H9 (cell line): ENCODE results near the gene PLA2R1. TPM values are rescaled to one million over a fixed set of nuclear protein-coding genes. Genes with fewer than 3 reads are reported as not detected.
A peak's percentile ranks its signal among the peaks of the same experiment; 100 is the strongest.

Source experiments
- DNase-seq: peaks from one replicate; pipeline ENCODE4 v3.0.0-alpha.2; 2017
- H2AFZ ChIP-seq: one replicate; pipeline ENCODE4 v1.6.1; 2013; ENCODE audit warnings: mild to moderate bottlenecking, low read length, control low read depth, moderate library complexity
- H2AK5ac ChIP-seq: 2 replicates; pipeline ENCODE4 v1.6.1; 2013; ENCODE audit warnings: low read length, control low read depth, mixed read lengths; ENCODE audit not compliant: insufficient read length
- H2BK120ac ChIP-seq: one replicate; pipeline ENCODE4 v1.6.1; 2013; ENCODE audit warnings: low read depth, mild to moderate bottlenecking, low read length, control low read depth, inconsistent platforms; ENCODE audit not compliant: poor library complexity, severe bottlenecking
- H2BK12ac ChIP-seq: 2 replicates; pipeline ENCODE4 v1.6.1; 2013; ENCODE audit warnings: low read length, control low read depth, mixed read lengths, low read depth; ENCODE audit not compliant: insufficient read length
- H2BK15ac ChIP-seq: 2 replicates; pipeline ENCODE4 v1.6.1; 2013; ENCODE audit warnings: low read depth, low read length, control low read depth
- H2BK20ac ChIP-seq: one replicate; pipeline ENCODE4 v1.6.1; 2013; ENCODE audit warnings: low read depth, mild to moderate bottlenecking, low read length, control low read depth, inconsistent platforms; ENCODE audit not compliant: poor library complexity, severe bottlenecking
- H2BK5ac ChIP-seq: 2 replicates; pipeline ENCODE4 v1.6.1; 2013; ENCODE audit warnings: low read length, control low read depth, mixed read lengths; ENCODE audit not compliant: insufficient read length
- H3K14ac ChIP-seq: 2 replicates; pipeline ENCODE4 v1.6.1; 2013; ENCODE audit warnings: low read length, control low read depth; ENCODE audit not compliant: insufficient read depth
- H3K18ac ChIP-seq: 2 replicates; pipeline ENCODE4 v1.6.1; 2013; ENCODE audit warnings: low read depth, mild to moderate bottlenecking, mixed read lengths, low read length, control low read depth; ENCODE audit not compliant: insufficient read length
- H3K23ac ChIP-seq: 2 replicates; pipeline ENCODE4 v1.6.1; 2013; ENCODE audit warnings: low read length, control low read depth, mixed read lengths, low read depth; ENCODE audit not compliant: insufficient read length
- H3K23me2 ChIP-seq: 2 replicates; pipeline ENCODE4 v1.6.1; 2013; ENCODE audit warnings: low read depth, mild to moderate bottlenecking, mixed read lengths, low read length, control low read depth; ENCODE audit not compliant: insufficient read length, poor library complexity, severe bottlenecking
- H3K27ac ChIP-seq: 2 replicates; pipeline ENCODE4 v1.5.1; 2013; ENCODE audit warnings: low read length, control low read depth, mixed read lengths, low read depth; ENCODE audit not compliant: insufficient read length
- H3K27me3 ChIP-seq: 2 replicates; pipeline ENCODE4 v1.6.1; 2013; ENCODE audit warnings: low read length, control low read depth, inconsistent platforms; ENCODE audit not compliant: insufficient read depth
- H3K4ac ChIP-seq: 2 replicates; pipeline ENCODE4 v1.6.1; 2013; ENCODE audit warnings: low read depth, mild to moderate bottlenecking, control low read depth, inconsistent platforms, low read length, moderate library complexity
- H3K4me1 ChIP-seq: 2 replicates; pipeline ENCODE4 v1.6.1; 2013; ENCODE audit warnings: low read length, control low read depth, inconsistent platforms; ENCODE audit not compliant: insufficient read depth
- H3K4me2 ChIP-seq: 2 replicates; pipeline ENCODE4 v1.6.1; 2013; ENCODE audit warnings: low read length, control low read depth, mixed read lengths; ENCODE audit not compliant: insufficient read length, insufficient read depth
- H3K56ac ChIP-seq: 2 replicates; pipeline ENCODE4 v1.6.1; 2013; ENCODE audit warnings: low read depth, mild to moderate bottlenecking, mixed read lengths, low read length, control low read depth; ENCODE audit not compliant: insufficient read length
- H3K79me1 ChIP-seq: 2 replicates; pipeline ENCODE4 v1.6.1; 2013; ENCODE audit warnings: low read depth, mild to moderate bottlenecking, moderate library complexity, low read length, control low read depth, inconsistent platforms; ENCODE audit not compliant: insufficient read depth, poor library complexity, severe bottlenecking
- H3K79me2 ChIP-seq: 2 replicates; pipeline ENCODE4 v1.6.1; 2013; ENCODE audit warnings: low read length, control low read depth, inconsistent platforms; ENCODE audit not compliant: insufficient read depth
- H3K9ac ChIP-seq: 2 replicates; pipeline ENCODE4 v1.6.1; 2013; ENCODE audit warnings: low read length, control low read depth, mixed read lengths; ENCODE audit not compliant: insufficient read length; ENCODE audit errors: extremely low read depth
- H3K9me3 ChIP-seq: one replicate; pipeline ENCODE4 v1.6.1; 2013; ENCODE audit warnings: low read depth, low read length, inconsistent platforms; ENCODE audit not compliant: control insufficient read depth
- H3T11ph ChIP-seq: one replicate; pipeline ENCODE4 v1.6.1; 2013; ENCODE audit warnings: mild to moderate bottlenecking, low read length, control low read depth, inconsistent platforms
- H4K20me1 ChIP-seq: one replicate; pipeline ENCODE4 v1.6.1; 2013; ENCODE audit not compliant: control insufficient read depth, insufficient read length, insufficient read depth
- H4K5ac ChIP-seq: 2 replicates; pipeline ENCODE4 v1.6.1; 2013; ENCODE audit warnings: low read depth, mild to moderate bottlenecking, mixed read lengths, low read length, control low read depth; ENCODE audit not compliant: insufficient read length
- H4K8ac ChIP-seq: replicated peaks from 2 replicates; pipeline ENCODE4 v1.6.1; 2013; ENCODE audit warnings: low read length, control low read depth, mixed read lengths, low read depth; ENCODE audit not compliant: insufficient read length
- H4K91ac ChIP-seq: 2 replicates; pipeline ENCODE4 v1.6.1; 2013; ENCODE audit warnings: low read depth, mild to moderate bottlenecking, moderate library complexity, mixed read lengths, low read length, control low read depth; ENCODE audit not compliant: insufficient read length
- H3K27ac Mint-ChIP-seq, 3 experiments: 2 replicates in 2 of 3; 3 replicates in 1 of 3; pipeline ENCODE4 v1.8.0; 2020 to 2021; ENCODE audit warnings: mixed read lengths in 3 of 3, mild to moderate bottlenecking in 1 of 3, moderate library complexity in 1 of 3
- H3K27me3 Mint-ChIP-seq: 2 replicates; pipeline ENCODE4 v1.8.0; 2021; ENCODE audit warnings: low read depth, mild to moderate bottlenecking, moderate library complexity, mixed read lengths
- H3K36me3 Mint-ChIP-seq, 3 experiments: 2 replicates in 2 of 3; 3 replicates in 1 of 3; pipeline ENCODE4 v1.8.0; 2020 to 2021; ENCODE audit warnings: low read depth in 3 of 3, mixed read lengths in 3 of 3; ENCODE audit not compliant: insufficient read depth in 1 of 3
- H3K4me1 Mint-ChIP-seq, 2 experiments: 2 replicates each; pipeline ENCODE4 v1.8.0; 2020; ENCODE audit warnings: mixed read lengths in 2 of 2
- H3K4me3 Mint-ChIP-seq, 2 experiments: 2 replicates in 1 of 2; 3 replicates in 1 of 2; pipeline ENCODE4 v1.8.0; 2020 to 2021; ENCODE audit warnings: mild to moderate bottlenecking in 2 of 2, mixed read lengths in 2 of 2, moderate library complexity in 1 of 2
- H3K9me3 Mint-ChIP-seq, 2 experiments: 2 replicates in 1 of 2; 3 replicates in 1 of 2; pipeline ENCODE4 v1.8.0; 2020; ENCODE audit warnings: mild to moderate bottlenecking in 2 of 2, mixed read lengths in 2 of 2, moderate library complexity in 1 of 2
- CTCF ChIP-seq: fragments of 200-600 bp; sonication (generic); conservative IDR thresholded peaks from 3 replicates; pipeline ENCODE4 v1.8.0; 2021; ENCODE audit warnings: antibody characterized with exemption, mild to moderate bottlenecking
- WGBS: extraction: QIAGEN DNeasy Blood & Tissue Kit; methylation state at CpG from one replicate; pipeline ENCODE4 v1.1.7; 2013; ENCODE audit warnings: missing lambda C conversion rate, low lambda C conversion rate, mixed read lengths; ENCODE audit not compliant: insufficient read length; ENCODE audit errors: extremely low coverage; 5-methylcytosine and 5-hydroxymethylcytosine counted together
- total RNA-seq: library from RNA; stranded (reverse); gene quantifications from 2 replicates; pipeline ENCODE4 v1.2.1, GENCODE V29; 2021

PLA2R1 gene
- total RNA-seq, 1 experiment from 2014 or later: 0.83 TPM

- H3T11ph ChIP-seq: no peak within 1 kb of the TSS
- H3K4me3 Mint-ChIP-seq: peak within 1 kb of the TSS; percentile 77 to 84
- no peak within 1 kb of the TSS for H2AFZ ChIP-seq
- H3K79me1 ChIP-seq: no peaks in the 10 kb centered on the region
- no peak within 1 kb of the TSS for H2BK12ac ChIP-seq
- H2BK15ac ChIP-seq: no peak within 1 kb of the TSS
- TF ChIP-seq CTCF: no peak; the same call in 2 of the 3 replicates
- no peaks in the 10 kb centered on the region for H3K4me1 ChIP-seq
- peak within 1 kb of the TSS; percentile 74; the same call in 1 of the 2 replicates for H3K14ac ChIP-seq
- no peaks in the 10 kb centered on the region for H3K79me2 ChIP-seq
- H3K23me2 ChIP-seq: peaks cover 7% of the 10 kb centered on the region
- H3K27ac Mint-ChIP-seq: peak within 1 kb of the TSS in 1 of 3 experiments; percentile 46; a peak in 1 of 7 replicates
- no peaks in the 10 kb centered on the region; the same call in 1 of the 2 replicates for H3K27me3 ChIP-seq
- no peak within 1 kb of the TSS for H4K5ac ChIP-seq
- peak; percentile 94 for DNase-seq
- no peak within 1 kb of the TSS for H3K23ac ChIP-seq
- peak within 1 kb of the TSS; percentile 79 for H3K18ac ChIP-seq
- H2BK120ac ChIP-seq: no peak within 1 kb of the TSS
- H3K36me3 Mint-ChIP-seq: no peaks in the 10 kb centered on the region
- H3K27ac ChIP-seq: no peak within 1 kb of the TSS
- H2BK20ac ChIP-seq: no peak within 1 kb of the TSS
- H3K4me1 Mint-ChIP-seq: peaks cover 6 to 7% of the 10 kb centered on the region in 2 experiments; a peak in 2 of 4 replicates
- H4K8ac ChIP-seq: no peak within 1 kb of the TSS
- H4K91ac ChIP-seq: no peak within 1 kb of the TSS
- no peak within 1 kb of the TSS for H2AK5ac ChIP-seq
- no peak within 1 kb of the TSS for H3K56ac ChIP-seq
- no CpG with 5 or more reads among the region's 74 CpGs for WGBS
- H3K9ac ChIP-seq: no peak within 1 kb of the TSS
- peaks cover 55% of the 10 kb centered on the region for H3K27me3 Mint-ChIP-seq
- H2BK5ac ChIP-seq: no peak within 1 kb of the TSS
- no peaks in the 10 kb centered on the region for H3K9me3 Mint-ChIP-seq
- no peaks in the 10 kb centered on the region for H4K20me1 ChIP-seq
- peak within 1 kb of the TSS; percentile 47 for H3K4me2 ChIP-seq
- no peaks in the 10 kb centered on the region for H3K9me3 ChIP-seq
- H3K4ac ChIP-seq: no peak within 1 kb of the TSS
These were observed 158.1 kb downstream of the PLA2R1 start, which contains the start of gene LY75 for GRCh38 chr2:159904127-159904958. LY75 (minus strand) TSS chr2:159904756.
